Omental fat pad (tissue), 4 donors: ENCODE data around the gene CERS3. TPM values are rescaled to one million over a fixed set of nuclear protein-coding genes. Genes with fewer than 3 reads are reported as not detected.
"Not testable (repeated sequence)": the region's sequence is repeated elsewhere in the genome, so short reads cannot be mapped to it uniquely, and the experiment has no call there.

Source experiments
- ATAC-seq: fragments of 150-250 bp; one replicate; pipeline ENCODE4 v1.9.1; 2016; ENCODE audit warnings: mild to moderate bottlenecking, moderate library complexity; ENCODE audit not compliant: low FRiP score
- DNase-seq: peaks from one replicate; pipeline ENCODE4 v3.0.0-alpha.2; 2019; ENCODE audit warnings: low spot score
- CTCF ChIP-seq, 3 donors: fragments of 450-650 bp; IDR thresholded peaks; one replicate each; pipeline ENCODE4 v1.5.1; 2016 to 2017; ENCODE audit warnings: antibody characterized with exemption in 3 of 3, mild to moderate bottlenecking in 3 of 3, moderate library complexity in 2 of 3
- total RNA-seq, 4 donors: library from RNA; depleted of rRNA; stranded (reverse); fragments of >200 nt; gene quantifications; one replicate each; pipeline ENCODE4 v1.1.0, GENCODE V29; 2016

Gene CERS3
- total RNA-seq, 4 donors from 2014 or later: not detected

- ATAC-seq (no peak), DNase-seq (no peak)
- no peak for TF ChIP-seq CTCF (IDR thresholded peaks at IDR 0.05)
Observed at GRCh38 chr15:100461049-100461448, 67.7 kb downstream of the CERS3 start.

GRCh38 chr15:100457201-100457600, 71.5 kb downstream of the CERS3 start:
- no peak for TF ChIP-seq CTCF (IDR thresholded peaks at IDR 0.05)
- no peak for ATAC-seq
- DNase-seq: no peak

GRCh38 chr15:100454148-100454547, 74.6 kb downstream of the CERS3 start:
- ATAC-seq (no peak), DNase-seq (no peak)
- no peak for TF ChIP-seq CTCF (IDR thresholded peaks at IDR 0.05)

GRCh38 chr15:100448481-100448880, 80.3 kb downstream of the CERS3 start:
- DNase-seq: no peak
- no peak for TF ChIP-seq CTCF (IDR thresholded peaks at IDR 0.05)
- ATAC-seq: no peak

- not testable (repeated sequence) for ATAC-seq
Observed at GRCh38 chr15:100441063-100441462, 87.7 kb downstream of the CERS3 start.

GRCh38 chr15:100439514-100439913, 89.2 kb downstream of the CERS3 start:
- ATAC-seq (no peak), DNase-seq (no peak)
- no peak for TF ChIP-seq CTCF (IDR thresholded peaks at IDR 0.05)

More at GRCh38 chr15:100441063-100441462, 87.7 kb downstream of the CERS3 start:
- not testable (repeated sequence) for DNase-seq

- TF ChIP-seq CTCF (IDR thresholded peaks at IDR 0.05): no peak
- ATAC-seq (peak; percentile 73), DNase-seq (peak; percentile 88)
Observed at GRCh38 chr15:100438570-100438969, 90.2 kb downstream of the CERS3 start.

GRCh38 chr15:100437261-100437660, 91.5 kb downstream of the CERS3 start:
- DNase-seq (no peak), ATAC-seq (no peak)
- no peak for TF ChIP-seq CTCF (IDR thresholded peaks at IDR 0.05)
